ENCODE data around the gene MED7.

MED7 gene

DNA sequence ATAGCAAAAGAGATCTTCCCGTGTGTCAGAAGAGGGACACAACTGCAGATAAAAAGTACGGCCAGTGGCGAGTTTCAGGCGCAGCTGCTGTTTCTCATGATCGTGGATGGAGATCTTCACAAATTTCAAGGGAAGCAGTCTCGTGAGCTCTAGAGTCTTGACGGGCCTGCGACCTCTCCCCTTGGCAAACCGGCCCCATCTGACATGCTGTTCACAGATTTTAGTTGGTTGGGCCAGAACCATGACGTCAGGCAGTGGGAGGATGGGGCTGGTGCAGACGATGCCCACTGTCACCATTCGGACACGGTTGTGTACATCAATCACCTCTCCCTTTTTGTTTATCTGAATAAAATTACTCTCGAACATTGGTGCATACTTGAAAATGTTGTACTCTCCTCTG, 23.0 kb upstream of the MED7 start:
- Histone ChIP-seq H3K79me2 (ENCODE audit: control insufficient read depth, low read length) (no peaks in the 10 kb centered on the region), H3K4me2 (ENCODE audit: low read length) (no peak overlapping the region), H3K4me3 (ENCODE audit: low read length) (no peak overlapping the region), H3K9me3 (ENCODE audit: control insufficient read depth, insufficient read depth, low read length) (peaks cover 3% of the 10 kb centered on the region), H3K4me1 (ENCODE audit: control insufficient read depth, low read length) (0 out of 2 replicates have a peak, but pooled peaks cover 4% of the 10 kb centered on the region), H3K36me3 (ENCODE audit: control insufficient read depth, low read length) (no peaks in the 10 kb centered on the region), H4K20me1 (ENCODE audit: control insufficient read depth, insufficient read depth, low read depth, low read length) (no peaks in the 10 kb centered on the region), H3K27me3 (ENCODE audit: control insufficient read depth, low read length) (peaks cover 31% of the 10 kb centered on the region), H3F3A (ENCODE audit: control insufficient read depth, insufficient read depth) (no peaks in the 10 kb centered on the region), H3K27ac (ENCODE audit: low read depth, low read length) (no peak overlapping the region), H3K9me2 (replicated peaks; ENCODE audit: control insufficient read depth, low read length) (no peaks in the 10 kb centered on the region)
- TF ChIP-seq, protein P1, sequence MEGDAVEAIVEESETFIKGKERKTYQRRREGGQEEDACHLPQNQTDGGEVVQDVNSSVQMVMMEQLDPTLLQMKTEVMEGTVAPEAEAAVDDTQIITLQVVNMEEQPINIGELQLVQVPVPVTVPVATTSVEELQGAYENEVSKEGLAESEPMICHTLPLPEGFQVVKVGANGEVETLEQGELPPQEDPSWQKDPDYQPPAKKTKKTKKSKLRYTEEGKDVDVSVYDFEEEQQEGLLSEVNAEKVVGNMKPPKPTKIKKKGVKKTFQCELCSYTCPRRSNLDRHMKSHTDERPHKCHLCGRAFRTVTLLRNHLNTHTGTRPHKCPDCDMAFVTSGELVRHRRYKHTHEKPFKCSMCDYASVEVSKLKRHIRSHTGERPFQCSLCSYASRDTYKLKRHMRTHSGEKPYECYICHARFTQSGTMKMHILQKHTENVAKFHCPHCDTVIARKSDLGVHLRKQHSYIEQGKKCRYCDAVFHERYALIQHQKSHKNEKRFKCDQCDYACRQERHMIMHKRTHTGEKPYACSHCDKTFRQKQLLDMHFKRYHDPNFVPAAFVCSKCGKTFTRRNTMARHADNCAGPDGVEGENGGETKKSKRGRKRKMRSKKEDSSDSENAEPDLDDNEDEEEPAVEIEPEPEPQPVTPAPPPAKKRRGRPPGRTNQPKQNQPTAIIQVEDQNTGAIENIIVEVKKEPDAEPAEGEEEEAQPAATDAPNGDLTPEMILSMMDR (IDR thresholded peaks at IDR 0.05; ENCODE audit: low read depth, low read length, poor library complexity, severe bottlenecking) = no peak
- no peak for TF ChIP-seq EZH2phosphoT487 (IDR thresholded peaks at IDR 0.05; ENCODE audit: borderline replicate concordance, low read length)

DNA sequence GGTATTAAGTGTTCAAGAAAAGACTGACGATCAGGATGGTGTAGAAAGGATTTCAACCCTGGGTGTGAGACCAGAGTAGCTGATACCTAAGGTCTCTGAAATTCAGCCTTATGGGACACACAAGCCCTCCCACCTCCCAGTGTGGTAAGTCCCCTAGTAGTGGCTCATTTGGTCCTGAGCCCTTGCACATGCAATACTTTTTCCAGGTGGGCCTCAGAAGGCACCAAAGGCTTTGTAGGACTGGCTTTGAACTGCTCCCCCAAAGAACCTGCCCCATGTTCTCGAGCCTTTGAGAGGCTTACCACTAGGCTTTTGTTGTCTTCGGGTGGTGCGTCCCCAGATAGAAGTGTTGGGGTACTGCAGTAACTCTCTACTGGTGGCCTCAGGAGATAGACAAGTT, 22.6 kb upstream of the MED7 start:
- H3K79me2 ChIP-seq (ENCODE audit: control insufficient read depth, low read length) = no peaks in the 10 kb centered on the region
- no peaks in the 10 kb centered on the region for H3K36me3 ChIP-seq (ENCODE audit: control insufficient read depth, low read length)
- H3K4me3 ChIP-seq (ENCODE audit: low read length) = no peak overlapping the region
- H3K9me2 ChIP-seq (replicated peaks; ENCODE audit: control insufficient read depth, low read length) = no peaks in the 10 kb centered on the region
- TF ChIP-seq, protein P1 (IDR thresholded peaks at IDR 0.05; ENCODE audit: low read depth, low read length, poor library complexity, severe bottlenecking) = no peak
- H3K27me3 ChIP-seq (ENCODE audit: control insufficient read depth, low read length) = peaks cover 31% of the 10 kb centered on the region
- no peaks in the 10 kb centered on the region; the same call in 1 of the 2 replicates for H3K9me3 ChIP-seq (ENCODE audit: control insufficient read depth, insufficient read depth, low read length)
- H4K20me1 ChIP-seq (ENCODE audit: control insufficient read depth, insufficient read depth, low read depth, low read length) = no peaks in the 10 kb centered on the region
- 0 out of 2 replicates have a peak, but pooled peaks cover 4% of the 10 kb centered on the region for H3K4me1 ChIP-seq (ENCODE audit: control insufficient read depth, low read length)
- H3F3A ChIP-seq (ENCODE audit: control insufficient read depth, insufficient read depth) = no peaks in the 10 kb centered on the region
- H3K4me2 ChIP-seq (ENCODE audit: low read length) = no peak overlapping the region
- no peak overlapping the region for H3K27ac ChIP-seq (ENCODE audit: low read depth, low read length)

DNA sequence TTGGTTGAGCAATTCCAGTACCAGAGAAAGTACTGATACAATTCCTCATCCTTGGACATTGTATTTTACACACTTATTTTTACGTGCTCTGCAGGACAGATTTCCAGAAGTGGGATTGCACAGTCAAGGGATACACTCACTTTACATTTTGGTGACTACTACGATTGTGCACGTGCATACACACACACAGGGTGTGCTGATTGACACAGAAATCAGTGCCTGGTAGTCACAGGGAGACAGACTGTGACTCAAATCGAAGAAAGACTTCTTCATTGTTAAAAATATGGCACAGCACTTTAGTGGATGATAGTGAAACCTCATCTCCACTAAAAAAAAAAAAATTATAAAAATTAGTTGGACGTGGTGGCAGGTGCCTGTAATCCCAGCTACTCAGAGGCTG, 21.9 kb upstream of the MED7 start:
- no peaks in the 10 kb centered on the region for H3K79me2 ChIP-seq (ENCODE audit: control insufficient read depth, low read length)
- no peaks in the 10 kb centered on the region for H4K20me1 ChIP-seq (ENCODE audit: control insufficient read depth, insufficient read depth, low read depth, low read length)
- no peak overlapping the region for H3K4me3 ChIP-seq (ENCODE audit: low read length)
- 0 out of 2 replicates have a peak, but pooled peaks cover 4% of the 10 kb centered on the region for H3K4me1 ChIP-seq (ENCODE audit: control insufficient read depth, low read length)
- H3K27ac ChIP-seq (ENCODE audit: low read depth, low read length) = no peak overlapping the region
- H3K27me3 ChIP-seq (ENCODE audit: control insufficient read depth, low read length) = peaks cover 31% of the 10 kb centered on the region
- TF ChIP-seq, protein P1 (IDR thresholded peaks at IDR 0.05; ENCODE audit: low read depth, low read length, poor library complexity, severe bottlenecking) = no peak
- TF ChIP-seq EZH2phosphoT487 (IDR thresholded peaks at IDR 0.05; ENCODE audit: borderline replicate concordance, low read length) = no peak
- no peaks in the 10 kb centered on the region; the same call in 1 of the 2 replicates for H3K9me3 ChIP-seq (ENCODE audit: control insufficient read depth, insufficient read depth, low read length)
- no peaks in the 10 kb centered on the region for H3K36me3 ChIP-seq (ENCODE audit: control insufficient read depth, low read length)
- H3K4me2 ChIP-seq (ENCODE audit: low read length) = no peak overlapping the region
- no peaks in the 10 kb centered on the region for H3F3A ChIP-seq (ENCODE audit: control insufficient read depth, insufficient read depth)
- H3K9me2 ChIP-seq (replicated peaks; ENCODE audit: control insufficient read depth, low read length) = no peaks in the 10 kb centered on the region

Data from DOHH2 (cell line).